IMR-90 (cell line): ENCODE measurements around the gene C13orf46.

ENCODE experiments used
- POLR2A ChIP-seq: IDR thresholded peaks from 2 replicates; pipeline ENCODE4 v1.6.1; 2012; ENCODE audit warnings: mild to moderate bottlenecking, low read depth, low read length
- TF ChIP-seq, protein P1 (sequence below): fragments of 150-350 bp; IDR thresholded peaks from 2 replicates; pipeline ENCODE4 v1.6.1; 2017; ENCODE audit warnings: mild to moderate bottlenecking, antibody characterized with exemption, low read length, low read depth

DNA sequence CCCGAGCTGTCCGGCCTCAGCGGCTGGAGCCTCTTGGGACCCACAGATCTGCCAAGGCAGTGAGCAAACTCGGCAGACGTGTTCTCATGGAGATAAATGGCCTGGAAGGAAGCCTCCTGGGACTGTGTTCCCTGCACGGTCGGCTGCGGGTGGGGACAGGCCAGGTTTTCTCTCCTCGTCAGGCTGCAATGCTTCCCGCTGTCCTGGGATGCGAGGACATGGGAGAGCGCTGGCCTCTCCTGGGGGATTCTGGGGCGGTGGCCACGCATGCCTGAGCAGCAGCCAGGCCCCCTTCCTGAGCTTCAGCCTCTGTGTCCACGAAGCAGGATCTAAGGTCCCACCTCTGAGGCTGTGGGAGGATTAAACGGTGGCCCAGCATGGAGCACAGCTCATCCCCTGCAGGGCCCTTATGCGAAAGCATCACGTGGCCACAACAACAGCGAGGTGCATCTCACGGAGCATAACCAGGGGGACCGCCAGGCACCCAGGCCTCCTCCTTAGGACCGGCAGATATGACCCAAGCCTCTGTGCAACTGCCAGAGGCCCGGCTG is 21.2 kb upstream of the C13orf46 start:
- TF ChIP-seq, protein P1, sequence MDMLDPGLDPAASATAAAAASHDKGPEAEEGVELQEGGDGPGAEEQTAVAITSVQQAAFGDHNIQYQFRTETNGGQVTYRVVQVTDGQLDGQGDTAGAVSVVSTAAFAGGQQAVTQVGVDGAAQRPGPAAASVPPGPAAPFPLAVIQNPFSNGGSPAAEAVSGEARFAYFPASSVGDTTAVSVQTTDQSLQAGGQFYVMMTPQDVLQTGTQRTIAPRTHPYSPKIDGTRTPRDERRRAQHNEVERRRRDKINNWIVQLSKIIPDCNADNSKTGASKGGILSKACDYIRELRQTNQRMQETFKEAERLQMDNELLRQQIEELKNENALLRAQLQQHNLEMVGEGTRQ, result no peak
- no peak for TF ChIP-seq POLR2A
